ENCODE results near the gene KIF6. TPM values are rescaled to one million over a fixed set of nuclear protein-coding genes. Genes with fewer than 3 reads are reported as not detected.

KIF6 gene
- polyA plus RNA-seq, 2 of the 4 experiments (the other 2 are of a cell fraction), result 0.05 to 0.39 TPM

DNA sequence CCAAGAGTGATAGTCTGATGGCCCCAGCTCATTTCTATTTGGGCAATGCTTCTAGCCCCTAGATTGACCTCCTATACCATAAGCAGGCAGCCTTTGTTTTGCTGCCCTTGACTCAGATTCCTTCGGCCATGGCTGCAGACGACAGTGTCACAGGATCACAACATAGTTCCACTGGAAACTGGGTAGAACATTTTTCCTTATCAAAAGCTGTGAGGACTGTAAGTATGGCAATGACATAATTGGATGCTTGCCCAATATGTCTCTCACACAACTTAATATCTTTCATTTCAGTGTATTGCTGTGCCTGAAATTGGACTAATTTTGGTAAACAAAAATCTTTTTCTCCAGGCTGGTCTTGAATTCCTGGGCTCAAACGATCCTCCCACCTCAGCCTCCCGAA lies 22.9 kb downstream of the KIF6 start:
- ChIA-PET CTCF (no interaction called here), POLR2A (no interaction called here)
- H3K4me3 ChIP-seq, result no peak overlapping the region
- H3K9me3 ChIP-seq, result no peaks in the 10 kb centered on the region
- H3K4me1 ChIP-seq, result no peaks in the 10 kb centered on the region
- TF ChIP-seq CTCF (IDR thresholded peaks at IDR 0.05), result no peak
- no peak for TF ChIP-seq HDAC2 (IDR thresholded peaks at IDR 0.05)
- TF ChIP-seq E2F6 (IDR thresholded peaks at IDR 0.05; ENCODE audit: borderline replicate concordance, low read depth), result no peak
- TF ChIP-seq HOXB13 (CRISPR knock-in tag; IDR thresholded peaks at IDR 0.05; ENCODE audit: low read depth), result no peak
- no peak for TF ChIP-seq CBX8 (IDR thresholded peaks at IDR 0.05)
- TF ChIP-seq HOXB5 (CRISPR knock-in tag; IDR thresholded peaks at IDR 0.05), result no peak
- TF ChIP-seq, protein P1, sequence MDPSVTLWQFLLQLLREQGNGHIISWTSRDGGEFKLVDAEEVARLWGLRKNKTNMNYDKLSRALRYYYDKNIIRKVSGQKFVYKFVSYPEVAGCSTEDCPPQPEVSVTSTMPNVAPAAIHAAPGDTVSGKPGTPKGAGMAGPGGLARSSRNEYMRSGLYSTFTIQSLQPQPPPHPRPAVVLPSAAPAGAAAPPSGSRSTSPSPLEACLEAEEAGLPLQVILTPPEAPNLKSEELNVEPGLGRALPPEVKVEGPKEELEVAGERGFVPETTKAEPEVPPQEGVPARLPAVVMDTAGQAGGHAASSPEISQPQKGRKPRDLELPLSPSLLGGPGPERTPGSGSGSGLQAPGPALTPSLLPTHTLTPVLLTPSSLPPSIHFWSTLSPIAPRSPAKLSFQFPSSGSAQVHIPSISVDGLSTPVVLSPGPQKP (IDR thresholded peaks at IDR 0.05; ENCODE audit: low read depth, low read length), result no peak
- no peak for TF ChIP-seq BHLHE40 (IDR thresholded peaks at IDR 0.05; ENCODE audit: low read depth, low read length)
- TF ChIP-seq USF2 (IDR thresholded peaks at IDR 0.05), result no peak
- TF ChIP-seq TFCP2L1 (CRISPR knock-in tag; IDR thresholded peaks at IDR 0.05), result no peak
- TF ChIP-seq PBX3 (IDR thresholded peaks at IDR 0.05), result no peak
- TF ChIP-seq NR3C1 (IDR thresholded peaks at IDR 0.05), result no peak
- TF ChIP-seq KDM1A (IDR thresholded peaks at IDR 0.05; ENCODE audit: low read depth), result no peak
- TF ChIP-seq FOXS1 (CRISPR knock-in tag; IDR thresholded peaks at IDR 0.05), result no peak
- no peak for TF ChIP-seq POLR2A (IDR thresholded peaks at IDR 0.05; ENCODE audit: low read length)
- no peak for TF ChIP-seq RARB (CRISPR knock-in tag; IDR thresholded peaks at IDR 0.05)
- no peak for TF ChIP-seq MAFK (IDR thresholded peaks at IDR 0.05; ENCODE audit: partially characterized antibody)
- no peak for TF ChIP-seq EP300 (IDR thresholded peaks at IDR 0.05)
- WGBS (ENCODE audit: missing lambda C conversion rate), result 10% methylated on average over 4 of the region's 4 CpGs
- ATAC-seq (no peak), DNase-seq (ENCODE audit: low read depth in 1 of 2, low spot score in 1 of 2) (no peak), FAIRE-seq (no peak)
- H3K4me2 ChIP-seq, result no peak overlapping the region
- no peak overlapping the region for H3K27ac ChIP-seq

GRCh38 chr6:39700362-39700761 lies 24.8 kb downstream of the KIF6 start:
- H3K9me3 ChIP-seq, result no peaks in the 10 kb centered on the region
- H3K4me2 ChIP-seq, result no peak overlapping the region
- no peak overlapping the region for H3K4me3 ChIP-seq
- no peak for ATAC-seq
- 0% methylated on average over 1 of the region's 1 CpG for WGBS (ENCODE audit: missing lambda C conversion rate)
- TF ChIP-seq HDAC2 (IDR thresholded peaks at IDR 0.05) (no peak), CHD4 (IDR thresholded peaks at IDR 0.05; ENCODE audit: borderline replicate concordance) (no peak), MAZ (IDR thresholded peaks at IDR 0.05; ENCODE audit: borderline replicate concordance, low read depth, low read length) (no peak), RNF2 (IDR thresholded peaks at IDR 0.05; ENCODE audit: borderline replicate concordance, low read depth) (no peak), MYC (IDR thresholded peaks at IDR 0.05; ENCODE audit: borderline replicate concordance, low read length) (no peak), CBX8 (IDR thresholded peaks at IDR 0.05) (no peak), EHF (CRISPR knock-in tag; IDR thresholded peaks at IDR 0.05) (no peak), NR3C1 (IDR thresholded peaks at IDR 0.05) (no peak), MAFK (IDR thresholded peaks at IDR 0.05; ENCODE audit: partially characterized antibody) (no peak), HOXB13 (CRISPR knock-in tag; IDR thresholded peaks at IDR 0.05; ENCODE audit: low read depth) (no peak), USF2 (IDR thresholded peaks at IDR 0.05) (no peak), HEYL (CRISPR knock-in tag; IDR thresholded peaks at IDR 0.05) (no peak), TP53 (CRISPR knock-in tag; IDR thresholded peaks at IDR 0.05) (no peak), FOSL2 (IDR thresholded peaks at IDR 0.05) (no peak), FOSL2 (CRISPR knock-in tag; IDR thresholded peaks at IDR 0.05) (no peak)
- TF ChIP-seq, protein P2, sequence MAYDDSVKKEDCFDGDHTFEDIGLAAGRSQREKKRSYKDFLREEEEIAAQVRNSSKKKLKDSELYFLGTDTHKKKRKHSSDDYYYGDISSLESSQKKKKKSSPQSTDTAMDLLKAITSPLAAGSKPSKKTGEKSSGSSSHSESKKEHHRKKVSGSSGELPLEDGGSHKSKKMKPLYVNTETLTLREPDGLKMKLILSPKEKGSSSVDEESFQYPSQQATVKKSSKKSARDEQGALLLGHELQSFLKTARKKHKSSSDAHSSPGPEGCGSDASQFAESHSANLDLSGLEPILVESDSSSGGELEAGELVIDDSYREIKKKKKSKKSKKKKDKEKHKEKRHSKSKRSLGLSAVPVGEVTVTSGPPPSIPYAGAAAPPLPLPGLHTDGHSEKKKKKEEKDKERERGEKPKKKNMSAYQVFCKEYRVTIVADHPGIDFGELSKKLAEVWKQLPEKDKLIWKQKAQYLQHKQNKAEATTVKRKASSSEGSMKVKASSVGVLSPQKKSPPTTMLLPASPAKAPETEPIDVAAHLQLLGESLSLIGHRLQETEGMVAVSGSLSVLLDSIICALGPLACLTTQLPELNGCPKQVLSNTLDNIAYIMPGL (CRISPR knock-in tag; IDR thresholded peaks at IDR 0.05; ENCODE audit: borderline replicate concordance), result no peak
- TF ChIP-seq, protein P1 (IDR thresholded peaks at IDR 0.05; ENCODE audit: low read depth, low read length), result no peak
- TF ChIP-seq, protein P3, sequence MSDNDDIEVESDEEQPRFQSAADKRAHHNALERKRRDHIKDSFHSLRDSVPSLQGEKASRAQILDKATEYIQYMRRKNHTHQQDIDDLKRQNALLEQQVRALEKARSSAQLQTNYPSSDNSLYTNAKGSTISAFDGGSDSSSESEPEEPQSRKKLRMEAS (IDR thresholded peaks at IDR 0.05), result no peak
- no peak for DNase-seq (ENCODE audit: low read depth in 1 of 2, low spot score in 1 of 2)
- POLR2A ChIA-PET, result no interaction called here
- CTCF ChIA-PET, result interaction anchor here (0.7 kb wide), 1 partner anchor 36 kb away, joined by 4 read pairs; no protein-coding TSS in a partner anchor
- no peak for FAIRE-seq
- no peak overlapping the region for H3K27ac ChIP-seq
- H3K4me1 ChIP-seq, result no peaks in the 10 kb centered on the region

All from A549 (cell line).